CD4-positive, alpha-beta T cell treated with Interleukin-6 for 4 hours (primary cell): ENCODE results near the gene PDE6A.

ENCODE experiments used
- DNase-seq: peaks from one replicate; pipeline ENCODE4 v3.0.0-alpha.2; 2020; ENCODE audit warnings: mixed read lengths

The PDE6A gene

GRCh38 chr5:149944666-149945065 lies at the start of gene PDE6A:
Gene PDE6A, minus strand, starts transcription at chr5:149944793. Its CDS starts 120 bp downstream, at chr5:149944673.
- no peak for DNase-seq

DNA sequence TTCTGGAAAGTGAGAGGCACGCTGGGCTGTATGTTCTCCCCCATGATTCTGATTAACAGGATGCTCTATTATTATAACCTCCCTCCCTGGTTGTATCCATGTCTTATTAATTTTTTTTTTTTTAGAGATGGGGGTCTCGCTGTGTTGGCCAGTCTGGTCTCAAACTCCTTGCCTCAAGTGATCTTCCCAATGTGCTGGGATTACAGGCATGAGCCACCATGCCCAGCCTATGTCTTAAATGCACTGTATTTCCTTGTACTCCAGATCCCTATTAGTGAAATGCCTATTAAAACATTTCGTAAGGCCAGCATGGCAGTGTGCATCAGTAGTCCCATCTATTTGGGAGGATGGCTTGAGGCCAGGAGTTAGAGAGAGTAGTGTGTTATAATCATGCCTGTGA lies 48.9 kb upstream of the PDE6A start:
- no peak for DNase-seq

GRCh38 chr5:149990518-149991376 lies 46.2 kb upstream of the PDE6A start:
- DNase-seq = peak; percentile 76

- DNase-seq = no peak
Observed at GRCh38 chr5:149988126-149988525, 43.5 kb upstream of the PDE6A start.

DNA sequence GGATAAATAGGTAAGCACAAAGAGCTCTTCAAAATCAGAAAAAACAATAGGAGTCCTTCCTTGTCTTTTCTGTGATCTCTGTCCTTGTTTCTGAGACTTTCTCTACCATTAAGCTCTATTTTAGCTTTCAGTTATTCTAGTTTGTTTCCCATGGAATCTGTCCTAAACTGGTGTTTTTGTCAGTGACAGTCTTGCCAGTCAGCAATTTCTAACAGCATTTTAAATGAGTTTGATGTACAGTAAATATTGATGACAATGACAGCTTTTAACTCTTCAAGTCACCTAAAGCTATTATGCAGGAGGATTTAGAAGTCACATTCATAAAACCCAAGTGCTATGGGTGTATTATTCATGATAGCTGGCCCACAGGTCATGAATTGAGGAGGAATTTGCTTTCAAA lies 37.9 kb upstream of the PDE6A start:
- no peak for DNase-seq

DNA sequence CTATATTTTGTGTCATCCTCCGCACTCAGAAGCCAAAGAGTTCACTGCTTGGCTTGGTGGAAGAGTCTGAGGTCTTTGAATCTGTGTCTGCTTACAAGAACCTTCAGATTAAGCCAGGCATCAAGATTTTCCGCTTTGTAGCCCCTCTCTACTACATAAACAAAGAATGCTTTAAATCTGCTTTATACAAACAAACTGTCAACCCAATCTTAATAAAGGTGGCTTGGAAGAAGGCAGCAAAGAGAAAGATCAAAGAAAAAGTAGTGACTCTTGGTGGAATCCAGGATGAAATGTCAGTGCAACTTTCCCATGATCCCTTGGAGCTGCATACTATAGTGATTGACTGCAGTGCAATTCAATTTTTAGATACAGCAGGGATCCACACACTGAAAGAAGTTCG lies 36.6 kb upstream of the PDE6A start:
- no peak for DNase-seq

DNA sequence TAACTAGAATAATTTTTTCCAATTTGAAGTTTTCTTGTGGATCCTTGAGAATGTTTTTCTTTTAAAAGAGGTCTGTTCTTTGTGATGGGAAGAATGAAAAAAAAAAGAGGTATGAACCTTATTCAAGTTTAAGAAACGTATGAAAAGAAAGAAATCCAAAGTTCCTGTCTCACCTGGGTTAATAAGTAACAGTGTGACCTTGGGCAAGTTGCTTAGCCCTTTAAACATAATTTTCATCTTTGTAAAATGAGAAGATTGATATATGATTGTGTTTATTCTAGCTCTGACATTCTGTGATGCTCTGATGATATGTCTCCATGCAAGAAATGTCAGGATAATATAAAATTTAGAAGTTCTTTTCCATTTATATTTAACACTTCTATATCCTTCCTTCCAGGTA lies 35.3 kb upstream of the PDE6A start:
- DNase-seq = no peak

- DNase-seq = no peak
Observed at GRCh38 chr5:149975409-149975808, 30.8 kb upstream of the PDE6A start.

DNA sequence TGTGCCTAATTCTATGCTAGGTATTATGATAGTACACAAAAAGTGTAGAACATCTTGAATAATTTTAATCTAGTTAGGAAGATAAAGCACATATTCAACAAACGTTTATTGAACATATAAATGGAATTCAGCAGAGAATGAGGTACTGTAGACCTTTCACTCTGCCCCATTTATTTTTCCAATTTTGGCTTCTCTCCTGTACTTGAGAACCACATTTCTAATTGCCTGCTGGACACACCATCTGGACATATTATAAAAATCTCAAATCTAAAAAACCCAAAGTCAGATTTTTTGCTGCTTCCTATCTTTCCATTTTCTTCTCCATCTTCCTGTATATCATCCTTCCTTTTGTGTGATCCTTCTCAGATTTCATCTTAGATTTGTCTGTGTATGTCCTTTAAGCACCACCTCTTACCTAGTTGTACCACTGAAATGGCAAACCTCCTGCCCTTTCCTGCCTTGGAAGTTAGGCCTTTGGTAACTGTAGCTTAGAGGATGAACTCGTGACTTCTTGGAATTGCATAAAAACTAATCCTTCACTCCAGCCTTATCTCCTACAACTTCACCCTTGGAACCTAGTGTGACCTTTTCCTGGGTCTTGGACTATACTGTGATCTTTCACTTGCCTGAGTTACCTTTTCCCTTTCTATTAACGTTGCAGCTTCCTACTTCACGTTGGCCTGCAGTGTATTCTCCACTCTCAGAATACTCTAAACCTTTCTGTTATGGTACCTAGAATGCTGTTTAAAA lies 24.8 kb upstream of the PDE6A start:
- no peak for DNase-seq

- DNase-seq = no peak
Observed at GRCh38 chr5:149966946-149967345, 22.4 kb upstream of the PDE6A start.

DNA sequence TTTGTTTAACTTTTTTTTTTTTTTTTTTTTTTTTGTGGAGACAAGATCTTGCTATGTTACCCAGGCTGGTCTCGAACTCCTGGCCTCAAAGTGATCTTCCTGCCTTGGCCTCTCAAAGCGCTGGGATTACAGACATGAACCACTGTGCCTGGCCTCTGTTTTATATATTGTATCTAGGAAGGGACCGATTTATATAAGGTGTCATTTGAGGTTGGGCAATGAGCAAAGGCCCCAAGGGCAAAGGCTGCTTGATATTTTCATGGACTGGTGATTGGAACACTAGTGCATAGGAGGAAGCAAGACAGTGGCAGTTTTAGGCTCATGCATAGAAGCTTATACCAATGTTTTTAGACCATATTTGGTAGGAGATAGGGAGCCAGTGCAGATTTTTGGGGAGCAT lies 19.1 kb upstream of the PDE6A start:
- DNase-seq = no peak

DNA sequence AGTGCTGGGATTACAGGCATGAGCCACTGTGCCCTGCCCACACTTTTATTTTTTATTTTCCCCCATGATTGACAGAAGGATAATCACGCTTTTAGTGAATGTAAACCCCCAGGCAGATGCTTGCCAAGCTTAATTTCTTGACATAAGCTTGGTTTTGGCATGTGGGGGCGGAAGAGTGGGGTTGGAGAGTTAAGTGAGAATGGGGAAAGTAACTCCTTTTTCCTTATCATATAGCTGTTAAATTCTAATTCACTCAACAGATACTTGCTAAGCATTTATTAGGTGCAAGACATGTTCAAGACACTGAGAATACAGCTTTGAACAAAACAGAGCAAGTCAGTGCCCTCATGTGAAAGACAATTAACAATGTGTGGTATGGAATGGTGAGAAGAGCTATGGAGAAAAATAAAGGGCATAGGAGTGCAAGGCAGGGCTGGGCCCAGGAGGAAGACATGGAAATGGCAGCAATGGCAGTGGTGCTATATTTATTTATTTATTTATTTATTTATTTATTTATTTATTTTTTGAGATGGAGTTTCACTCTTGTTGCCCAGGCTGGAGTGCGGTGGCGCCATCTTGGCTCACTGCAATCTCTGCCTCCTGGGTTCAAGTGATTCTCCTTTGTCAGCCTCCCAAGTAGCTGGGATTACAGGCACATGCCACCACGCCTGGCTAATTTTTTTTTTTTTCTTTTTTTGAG lies 18.2 kb upstream of the PDE6A start:
- no peak for DNase-seq

GRCh38 chr5:149961957-149962409 lies 17.4 kb upstream of the PDE6A start:
- no peak for DNase-seq

DNA sequence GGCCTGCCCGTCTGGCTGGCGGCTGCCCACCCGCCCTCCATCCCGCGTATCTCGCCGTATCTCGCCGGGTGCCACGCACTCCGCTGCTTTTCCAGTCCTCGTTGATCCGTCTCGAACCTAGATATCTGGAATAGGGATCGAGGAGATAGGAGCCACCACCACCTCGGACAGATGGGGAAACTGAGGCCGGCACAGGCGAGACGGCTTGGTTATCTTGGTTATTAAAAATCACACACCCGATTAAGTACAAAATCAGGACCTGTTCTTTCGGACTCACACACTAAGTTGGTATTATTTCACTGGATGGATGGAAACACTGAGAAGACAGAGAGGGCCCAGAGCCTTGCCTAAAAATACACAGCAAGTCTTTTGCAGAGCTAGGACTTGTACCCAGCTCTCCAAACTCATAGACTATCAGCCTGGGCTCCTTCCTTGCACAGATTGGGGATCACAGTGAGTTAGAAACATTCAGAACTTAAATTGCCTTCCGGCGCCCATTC lies 16.6 kb upstream of the PDE6A start:
- no peak for DNase-seq

DNA sequence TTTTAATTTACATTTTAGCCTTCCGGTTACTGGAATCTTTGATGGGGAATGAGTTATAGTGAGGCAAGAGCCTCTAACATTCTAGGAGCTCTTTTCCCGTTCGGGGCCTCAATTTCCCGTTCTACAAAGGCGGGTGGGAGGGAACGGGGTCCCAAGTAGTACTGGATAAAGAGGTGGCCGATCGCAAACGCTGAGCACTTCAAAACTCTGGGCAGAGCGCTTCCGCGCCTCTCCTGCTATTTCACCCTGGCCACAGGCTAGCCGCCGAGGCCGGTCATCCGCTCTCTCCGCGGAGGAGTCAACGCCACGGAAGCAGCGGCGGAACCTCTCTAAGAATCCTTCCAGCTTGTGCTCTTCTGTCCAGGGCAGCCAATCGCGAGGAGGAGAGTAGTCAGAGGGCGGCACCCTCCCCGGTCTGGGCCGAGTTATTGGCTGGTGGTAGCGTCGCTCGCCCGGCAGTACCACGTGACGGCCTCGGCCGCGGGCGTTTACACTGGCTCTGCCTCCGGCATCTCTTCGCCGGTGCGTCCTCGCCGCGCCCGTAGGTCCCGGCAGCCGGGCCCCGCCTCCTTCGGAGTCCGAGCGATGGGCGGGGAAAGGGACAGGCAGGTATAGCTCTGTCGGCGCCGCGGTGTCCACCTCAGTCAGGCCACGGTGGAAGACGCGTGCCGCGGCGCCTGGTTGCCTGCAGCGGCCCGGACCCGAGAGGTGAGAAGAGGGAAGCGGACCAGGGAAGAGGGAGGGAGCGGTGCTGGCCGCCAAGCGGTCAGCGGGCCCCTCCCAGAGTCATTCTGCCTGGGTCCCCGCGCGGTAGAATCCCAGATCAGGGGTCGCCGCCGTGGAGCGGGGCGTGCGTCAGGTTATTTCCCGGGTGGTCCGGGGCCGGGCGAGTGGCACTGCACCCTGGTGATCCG lies 15.9 kb upstream of the PDE6A start, which contains the start of gene SLC26A2:
Gene SLC26A2 (plus strand): TSS at position 487 of the 914 bp plus-strand sequence. CDS start 16,895 bp downstream, outside the sequence.
- peak; percentile 95 for DNase-seq

GRCh38 chr5:149959406-149960236 lies 15.0 kb upstream of the PDE6A start:
- peak; percentile 44 for DNase-seq

DNA sequence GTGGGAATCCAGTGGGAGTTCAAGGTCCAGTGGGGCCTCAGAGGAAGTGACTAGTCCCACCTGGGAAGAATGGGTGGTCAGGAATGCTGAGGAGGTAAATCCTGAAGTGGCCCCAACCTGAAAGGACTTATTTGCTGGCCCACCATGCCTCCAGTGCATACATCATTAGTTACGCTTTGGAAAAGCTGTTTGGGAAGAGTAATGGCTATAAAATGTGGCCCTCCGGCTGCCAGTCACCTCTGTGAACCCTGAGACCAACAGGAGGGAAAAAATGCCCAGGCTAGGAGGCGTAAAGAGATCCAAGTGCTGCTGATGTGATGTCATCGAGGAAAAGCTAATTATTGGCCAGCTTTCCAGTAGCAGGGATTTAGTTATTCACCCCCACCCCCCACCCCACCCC lies 13.3 kb upstream of the PDE6A start:
- DNase-seq = no peak

DNA sequence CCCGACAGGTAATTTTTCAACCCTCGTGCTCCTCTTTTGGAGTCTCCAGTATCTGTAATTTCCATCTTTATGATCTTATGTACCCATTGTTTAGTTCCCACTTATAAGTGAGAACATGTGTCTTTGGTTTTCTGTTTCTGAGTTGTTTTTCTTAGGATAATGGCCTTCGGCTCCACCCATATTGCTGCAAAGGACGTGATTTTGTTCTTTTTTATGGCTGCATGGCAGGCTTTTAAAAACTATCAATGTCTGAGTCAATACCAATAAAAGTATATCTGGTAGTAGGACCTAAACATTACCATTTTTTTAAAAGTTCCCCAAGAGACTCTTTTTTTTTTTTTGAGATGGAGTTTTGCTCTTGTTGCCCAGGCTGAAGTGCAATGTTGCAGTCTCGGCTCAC lies 12.1 kb upstream of the PDE6A start:
- no peak for DNase-seq

GRCh38 chr5:149954798-149955197 lies 10.2 kb upstream of the PDE6A start:
- DNase-seq = no peak

GRCh38 chr5:149953436-149954121 lies 9.0 kb upstream of the PDE6A start:
- no peak for DNase-seq
